HG02884 (cell line): Measurements from ENCODE around the gene ZNF700.
A peak's percentile ranks its signal among the peaks of the same experiment; 100 is the strongest.
"Not testable (repeated sequence)": the region's sequence is repeated elsewhere in the genome, so short reads cannot be mapped to it uniquely, and the experiment has no call there.

Source experiments
- ATAC-seq: cut with Tn5 transposase; IDR thresholded peaks from one replicate; pipeline ENCODE4 v1.9.1; 2021; ENCODE audit warnings: mild to moderate bottlenecking, moderate library complexity; ENCODE audit not compliant: unreplicated experiment

The ZNF700 gene

DNA sequence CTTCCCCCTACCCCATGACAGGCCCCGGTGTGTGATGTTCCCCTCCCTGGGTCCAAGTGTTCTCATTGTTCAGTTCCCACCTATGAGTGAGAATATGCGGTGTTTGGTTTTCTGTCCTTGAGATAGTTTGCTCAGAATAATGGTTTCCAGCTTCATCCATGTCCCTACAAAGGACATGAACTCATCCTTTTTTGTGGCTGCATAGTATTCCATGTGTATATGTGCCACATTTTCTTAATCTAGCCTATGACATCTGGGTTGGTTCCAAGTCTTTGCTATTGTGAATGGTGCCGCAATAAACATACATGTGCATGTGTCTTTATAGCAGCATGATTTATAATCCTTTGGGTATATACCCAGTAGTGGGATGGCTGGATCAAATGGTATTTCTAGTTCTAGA, 13.5 kb downstream of the ZNF700 start:
- not testable (repeated sequence) for ATAC-seq

DNA sequence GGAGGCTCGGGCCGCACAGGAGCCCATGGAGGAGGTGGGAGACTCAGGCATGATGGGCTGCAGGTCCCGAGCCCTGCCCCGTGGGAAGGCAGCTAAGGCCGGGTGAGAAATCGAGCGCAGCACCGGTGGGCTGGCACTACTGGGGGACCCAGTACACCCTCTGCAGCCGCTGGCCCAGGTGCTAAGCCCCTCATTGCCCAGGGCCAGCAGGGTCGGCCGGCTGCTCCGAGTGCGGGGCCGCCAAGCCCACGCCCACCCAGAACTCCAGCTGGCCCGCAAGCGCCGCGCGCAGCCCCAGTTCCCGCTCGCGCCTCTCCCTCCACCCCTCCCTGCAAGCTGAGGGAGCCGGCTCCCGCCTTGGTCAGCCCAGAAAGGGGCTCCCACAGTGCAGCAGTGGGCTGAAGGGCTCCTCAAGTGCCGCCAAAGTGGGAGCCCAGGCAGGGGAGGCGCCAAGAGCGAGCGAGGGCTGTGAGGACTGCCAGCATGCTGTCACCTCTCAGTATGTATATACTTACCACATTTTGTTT, 16.5 kb downstream of the ZNF700 start:
- ATAC-seq: not testable (repeated sequence)

DNA sequence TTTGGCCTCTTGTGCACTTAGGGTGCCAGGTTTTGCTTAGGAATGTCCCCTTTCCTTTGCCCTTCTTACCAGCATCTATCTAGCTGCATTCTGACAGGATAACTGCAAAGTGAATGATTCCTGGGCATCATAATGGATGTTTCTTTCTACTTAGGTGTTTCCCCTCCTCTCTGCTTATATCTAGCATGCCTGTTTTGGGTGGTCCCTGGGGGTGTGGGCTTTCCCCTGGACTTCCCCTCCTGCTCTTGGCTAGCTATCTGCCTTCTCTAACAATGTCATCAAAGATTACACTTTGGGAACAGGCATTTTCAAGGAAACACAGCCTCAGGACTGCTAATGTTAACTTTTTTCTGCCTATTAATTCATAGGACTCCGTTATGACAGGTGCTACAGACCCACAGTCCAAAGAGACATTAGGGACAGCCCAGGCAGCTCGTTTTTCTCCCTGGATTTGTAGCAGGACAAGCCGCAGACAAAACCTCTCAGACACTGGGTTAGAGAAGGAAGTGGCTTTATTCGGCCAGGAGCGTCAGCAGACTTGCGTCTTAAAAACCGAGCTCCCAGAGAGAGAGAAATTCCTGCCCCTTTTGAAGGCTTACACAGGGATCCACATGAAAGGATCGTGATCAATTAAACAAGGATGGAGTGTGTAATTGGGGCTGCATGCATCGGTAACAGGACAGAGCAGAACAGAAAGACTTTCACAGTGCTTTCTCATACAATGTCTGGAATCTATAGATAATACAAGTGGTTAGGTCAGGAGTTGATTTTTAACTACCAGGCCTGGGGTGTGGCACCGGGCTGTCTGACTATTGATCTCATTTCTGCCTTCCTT, 17.3 kb downstream of the ZNF700 start:
- no peak for ATAC-seq

DNA sequence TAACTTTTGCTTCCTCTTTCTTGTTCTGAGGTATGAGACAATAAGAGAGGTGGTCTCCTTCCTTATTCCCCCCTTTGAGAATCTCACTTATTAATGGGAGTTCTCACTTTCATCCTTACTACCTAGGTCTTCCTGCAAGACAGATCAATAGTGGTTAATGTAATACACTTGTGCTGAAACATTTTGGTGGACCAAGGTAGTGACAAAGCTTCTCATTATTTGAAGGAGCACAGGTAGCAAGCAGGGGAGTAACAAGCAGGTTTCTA, 17.9 kb downstream of the ZNF700 start:
- no peak for ATAC-seq

DNA sequence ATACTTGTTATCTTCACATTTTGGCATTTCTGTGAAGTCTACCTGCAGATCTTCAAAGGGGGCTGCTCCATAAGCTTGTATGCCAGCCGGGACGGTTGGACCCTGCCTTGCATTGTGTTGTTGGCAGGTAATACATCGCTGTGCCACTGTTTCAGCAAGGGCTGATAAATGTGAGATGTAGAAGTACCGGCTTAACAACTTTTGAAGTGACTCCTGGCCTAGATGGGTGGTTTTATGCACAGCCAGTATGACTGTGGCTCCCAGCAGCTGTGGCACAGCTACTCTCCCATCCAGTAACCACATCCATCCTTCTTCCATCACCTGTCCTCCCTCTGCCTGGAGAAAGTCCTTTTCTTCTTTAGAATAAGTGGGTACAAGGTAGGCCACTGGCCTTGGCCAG, 19.7 kb downstream of the ZNF700 start:
- no peak for ATAC-seq

DNA sequence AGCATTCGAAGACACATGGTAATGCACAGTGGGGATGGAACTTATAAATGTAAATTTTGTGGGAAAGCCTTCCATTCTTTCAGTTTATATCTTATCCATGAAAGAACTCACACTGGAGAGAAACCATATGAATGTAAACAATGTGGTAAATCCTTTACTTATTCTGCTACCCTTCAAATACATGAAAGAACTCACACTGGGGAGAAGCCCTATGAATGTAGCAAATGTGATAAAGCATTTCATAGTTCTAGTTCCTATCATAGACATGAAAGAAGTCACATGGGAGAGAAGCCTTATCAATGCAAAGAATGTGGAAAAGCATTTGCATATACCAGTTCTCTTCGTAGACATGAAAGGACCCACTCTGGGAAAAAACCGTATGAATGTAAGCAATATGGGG, 23.7 kb downstream of the ZNF700 start:
- no peak for ATAC-seq

DNA sequence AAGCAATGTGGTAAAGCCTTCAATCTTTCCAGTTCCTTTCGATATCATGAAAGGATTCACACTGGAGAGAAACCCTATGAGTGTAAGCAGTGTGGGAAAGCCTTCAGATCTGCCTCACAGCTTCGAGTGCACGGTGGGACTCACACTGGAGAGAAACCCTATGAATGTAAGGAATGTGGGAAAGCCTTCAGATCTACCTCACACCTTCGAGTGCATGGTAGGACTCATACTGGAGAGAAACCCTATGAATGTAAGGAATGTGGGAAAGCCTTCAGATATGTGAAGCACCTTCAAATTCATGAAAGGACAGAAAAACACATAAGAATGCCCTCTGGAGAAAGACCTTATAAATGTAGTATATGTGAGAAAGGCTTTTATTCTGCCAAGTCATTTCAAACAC, 24.3 kb downstream of the ZNF700 start:
- ATAC-seq: no peak

DNA sequence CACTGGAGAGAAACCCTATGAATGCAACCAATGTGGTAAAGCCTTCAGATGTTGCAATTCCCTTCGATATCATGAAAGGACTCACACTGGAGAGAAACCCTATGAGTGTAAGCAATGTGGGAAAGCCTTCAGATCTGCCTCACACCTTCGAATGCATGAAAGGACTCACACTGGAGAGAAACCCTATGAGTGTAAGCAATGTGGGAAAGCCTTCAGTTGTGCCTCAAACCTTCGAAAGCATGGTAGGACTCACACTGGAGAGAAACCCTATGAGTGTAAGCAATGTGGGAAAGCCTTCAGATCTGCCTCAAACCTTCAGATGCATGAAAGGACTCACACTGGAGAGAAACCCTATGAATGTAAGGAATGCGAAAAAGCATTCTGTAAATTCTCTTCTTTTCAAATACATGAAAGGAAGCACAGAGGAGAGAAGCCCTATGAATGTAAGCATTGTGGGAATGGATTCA, 24.7 kb downstream of the ZNF700 start:
- ATAC-seq: not testable (repeated sequence)

DNA sequence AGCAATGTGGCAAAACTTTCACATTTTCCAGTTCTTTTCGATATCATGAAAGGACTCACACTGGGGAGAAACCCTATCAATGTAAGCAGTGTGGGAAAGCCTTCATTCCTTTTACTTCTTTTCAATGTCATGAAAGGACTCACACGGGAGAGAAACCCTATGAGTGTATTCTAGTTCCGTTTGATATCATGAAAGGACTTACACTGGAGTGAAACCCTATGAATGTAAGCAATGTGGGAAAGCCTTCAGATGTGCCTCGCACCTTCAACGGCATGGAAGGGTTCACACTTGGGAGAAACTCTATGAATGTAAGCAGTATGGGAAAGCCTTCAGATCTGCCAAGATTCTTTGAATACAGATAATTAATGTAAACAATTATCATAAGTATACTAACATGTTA, 25.4 kb downstream of the ZNF700 start:
- ATAC-seq: no peak

DNA sequence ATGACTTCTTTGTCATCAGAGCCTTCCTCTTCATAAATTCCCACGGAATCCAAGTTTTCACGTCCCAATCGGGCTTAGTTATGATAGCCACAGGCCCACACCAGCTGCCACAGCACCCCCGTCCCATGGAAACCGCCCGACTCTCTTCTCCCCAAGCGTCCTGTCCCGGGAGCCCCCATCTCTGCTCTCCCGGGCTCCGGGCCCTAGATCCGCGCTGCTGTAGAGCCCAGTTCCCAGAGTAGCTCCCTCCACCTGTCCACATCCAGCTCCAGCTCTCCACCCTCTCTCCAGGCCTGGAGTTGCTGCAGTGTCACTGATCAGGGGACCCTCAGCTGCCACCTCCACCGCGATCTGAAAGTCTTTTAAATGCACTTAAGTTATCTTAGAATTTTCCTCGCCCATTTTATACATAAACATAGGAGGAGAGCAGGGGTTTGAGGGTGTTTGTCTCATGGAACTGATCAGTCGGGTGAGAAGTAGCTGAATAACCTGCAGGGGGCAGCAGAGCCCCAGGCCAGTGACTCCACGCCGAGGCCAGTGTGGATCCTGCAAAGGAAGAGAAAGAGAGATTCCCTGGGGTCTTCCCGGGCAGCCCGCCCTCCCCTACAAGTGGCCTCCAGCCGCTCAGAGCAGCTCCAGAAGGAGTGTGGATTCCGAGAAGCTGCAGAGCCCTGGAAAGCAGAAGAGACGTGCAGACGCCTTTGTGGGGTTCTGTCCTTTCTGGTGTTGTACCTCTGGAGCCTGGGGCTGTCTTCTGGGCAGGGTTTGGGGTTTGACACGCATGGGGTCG, 38.9 kb downstream of the ZNF700 start:
- no peak for ATAC-seq

DNA sequence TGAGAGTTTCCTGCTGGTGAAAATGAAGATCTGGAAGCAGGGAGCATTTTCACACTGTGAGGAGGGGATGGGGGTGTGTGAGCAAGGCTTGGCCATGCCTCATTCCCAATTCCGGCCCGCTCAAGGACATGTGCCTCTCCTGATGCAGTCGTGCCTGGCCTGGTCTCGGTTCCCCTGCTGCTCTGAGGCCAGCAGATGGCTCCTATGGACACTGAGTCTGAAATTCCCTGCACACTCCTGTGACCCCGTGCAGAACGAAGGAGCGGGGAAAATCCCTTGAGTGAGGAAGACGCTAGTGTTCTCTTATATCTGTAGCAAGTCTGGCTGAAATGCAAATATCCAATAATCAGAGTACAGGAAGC, 39.6 kb downstream of the ZNF700 start:
- peak; percentile 29 for ATAC-seq

DNA sequence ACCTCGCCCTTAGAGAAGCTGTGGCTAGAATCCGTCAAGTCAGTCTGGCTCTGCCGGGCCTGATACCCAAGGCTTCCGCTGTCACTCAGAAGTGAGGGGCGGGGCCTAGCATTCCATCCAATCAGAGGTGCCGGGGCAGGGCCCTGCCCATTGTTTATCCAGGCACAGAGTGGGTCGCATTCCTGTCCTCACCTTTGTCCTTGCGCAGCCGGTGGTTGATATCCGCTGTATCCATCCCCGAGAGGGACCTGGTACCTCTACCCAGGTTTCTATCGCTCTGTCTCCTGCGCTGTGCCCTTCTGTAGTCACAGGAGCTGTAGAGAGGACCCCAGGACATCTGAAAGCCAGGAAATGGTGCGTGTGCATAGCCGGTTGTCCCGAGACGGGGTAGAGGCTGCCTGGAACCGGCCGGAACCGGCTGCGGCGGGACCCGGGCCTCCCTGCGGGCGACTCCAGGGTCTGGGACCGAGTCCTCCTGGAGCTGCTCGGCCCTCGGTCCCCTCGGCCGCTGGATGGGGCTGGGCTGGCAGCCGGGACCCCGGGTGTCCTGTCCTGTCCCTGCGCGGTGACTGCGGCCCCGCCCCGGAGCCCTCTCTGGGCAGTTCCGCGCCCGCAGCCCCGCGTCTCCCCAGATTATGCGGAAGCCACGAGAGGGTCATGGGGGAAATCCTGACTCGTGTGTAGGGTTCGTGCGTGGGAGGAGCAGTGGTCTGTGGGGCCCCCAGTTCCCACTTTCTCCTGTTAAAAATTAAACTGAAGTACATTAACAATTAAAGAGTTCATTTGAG, 40.1 kb downstream of the ZNF700 start, which contains the start of gene ZNF763:
TSS of gene ZNF763 (plus strand) at position 183 of the 788 bp plus-strand sequence. CDS start at position 352, 169 bp downstream.
- peak; percentile 85 for ATAC-seq

DNA sequence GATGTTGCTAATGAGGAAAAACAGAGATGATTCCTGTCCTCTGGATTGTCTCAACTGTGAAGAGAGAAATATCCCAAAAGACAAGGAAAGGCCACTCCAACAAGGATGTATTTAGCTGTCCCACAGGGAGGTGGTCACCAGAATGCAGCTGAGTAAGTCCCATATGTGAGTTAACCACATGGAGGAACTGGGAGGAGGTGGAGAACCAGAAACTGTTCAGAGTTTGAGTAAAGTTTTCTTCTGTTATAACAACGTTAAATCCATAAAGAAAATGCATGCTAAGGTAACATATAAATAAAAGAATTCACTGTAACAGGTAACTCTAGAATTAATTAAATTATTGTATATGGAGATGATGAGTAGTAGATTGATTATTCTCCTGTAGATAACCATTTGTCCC, 45.3 kb downstream of the ZNF700 start:
- ATAC-seq: no peak

DNA sequence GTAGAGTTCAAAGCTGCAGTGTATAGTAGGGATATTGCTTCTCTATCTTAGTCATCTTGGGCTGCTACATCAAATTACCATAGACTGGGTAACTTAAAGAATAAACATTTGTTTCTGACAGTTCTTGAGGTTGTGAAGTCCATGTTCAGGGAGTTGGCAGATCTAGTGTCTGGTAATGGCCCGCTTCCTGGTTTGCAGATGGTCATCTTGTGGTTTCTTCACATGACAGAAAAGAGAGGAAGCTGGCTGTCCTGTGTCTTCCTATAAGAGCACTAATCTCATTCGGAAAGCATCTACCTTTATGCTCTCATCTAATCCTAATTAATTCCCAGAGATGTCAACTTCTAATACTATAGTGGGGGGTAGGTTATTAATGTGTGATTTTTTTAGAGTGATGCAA, 46.1 kb downstream of the ZNF700 start:
- ATAC-seq: no peak

DNA sequence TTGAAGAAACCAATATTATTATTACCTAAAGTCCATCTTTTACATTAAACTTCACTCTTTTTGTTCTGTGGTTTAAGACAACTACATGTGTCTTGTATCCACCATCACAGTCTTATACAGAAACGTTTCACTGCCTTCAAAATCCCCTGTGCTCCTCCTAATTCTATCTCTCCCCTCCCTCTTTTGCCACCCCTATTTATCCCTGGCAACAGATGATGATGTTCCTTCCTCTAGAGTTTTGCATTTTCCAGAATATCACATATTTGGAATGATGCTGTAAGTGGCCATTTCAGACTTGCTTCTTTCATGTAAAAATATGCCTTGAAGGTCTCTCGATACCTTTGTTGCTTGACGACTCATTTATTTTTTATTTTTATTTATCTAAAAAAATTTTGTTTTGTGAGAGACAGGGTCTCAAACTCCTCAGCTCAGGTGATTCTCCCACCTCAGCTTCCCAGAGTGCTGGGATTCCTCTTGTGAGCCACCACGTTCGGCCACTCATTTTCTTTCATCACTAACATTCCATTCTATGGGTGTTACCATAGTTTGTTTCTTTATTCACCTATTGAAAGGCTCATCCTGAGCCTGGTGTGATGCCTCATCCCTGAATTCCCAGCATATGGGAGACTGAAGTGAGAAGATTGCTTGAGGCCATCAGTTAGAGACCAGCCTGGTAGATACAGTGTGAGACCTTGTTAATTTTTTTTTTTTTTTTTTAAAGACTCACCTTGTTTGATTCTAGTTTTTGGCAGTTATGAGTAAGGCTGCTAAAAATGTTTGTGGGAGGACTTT, 48.3 kb downstream of the ZNF700 start:
- ATAC-seq: no peak

DNA sequence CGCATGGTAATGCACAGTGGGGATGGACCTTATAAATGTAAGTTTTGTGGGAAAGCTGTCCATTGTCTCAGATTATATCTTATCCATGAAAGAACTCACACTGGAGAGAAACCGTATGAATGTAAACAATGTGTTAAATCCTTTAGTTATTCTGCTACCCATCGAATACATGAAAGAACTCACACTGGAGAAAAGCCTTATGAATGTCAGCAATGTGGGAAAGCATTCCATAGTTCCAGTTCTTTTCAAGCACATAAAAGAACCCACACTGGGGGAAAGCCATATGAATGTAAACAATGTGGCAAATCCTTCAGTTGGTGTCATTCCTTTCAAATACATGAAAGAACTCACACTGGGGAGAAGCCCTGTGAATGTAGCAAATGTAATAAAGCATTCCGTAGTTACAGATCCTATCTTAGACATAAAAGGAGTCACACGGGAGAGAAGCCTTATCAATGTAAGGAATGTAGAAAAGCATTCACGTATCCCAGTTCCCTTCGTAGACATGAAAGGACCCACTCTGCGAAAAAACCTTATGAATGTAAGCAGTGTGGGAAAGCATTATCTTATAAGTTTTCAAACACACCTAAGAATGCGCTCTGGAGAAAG, 53.7 kb downstream of the ZNF700 start:
- no peak for ATAC-seq

DNA sequence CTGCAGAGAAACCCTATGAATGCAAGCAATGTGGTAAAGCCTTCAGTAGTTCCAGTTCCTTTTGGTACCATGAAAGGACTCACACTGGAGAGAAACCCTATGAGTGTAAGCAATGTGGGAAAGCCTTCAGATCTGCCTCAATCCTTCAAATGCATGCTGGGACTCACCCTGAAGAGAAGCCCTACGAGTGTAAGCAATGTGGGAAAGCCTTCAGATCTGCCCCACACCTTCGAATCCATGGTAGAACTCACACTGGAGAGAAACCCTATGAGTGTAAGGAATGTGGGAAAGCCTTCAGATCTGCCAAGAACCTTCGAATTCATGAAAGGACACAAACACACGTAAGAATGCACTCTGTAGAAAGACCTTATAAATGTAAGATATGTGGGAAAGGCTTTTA, 54.6 kb downstream of the ZNF700 start:
- no peak for ATAC-seq

DNA sequence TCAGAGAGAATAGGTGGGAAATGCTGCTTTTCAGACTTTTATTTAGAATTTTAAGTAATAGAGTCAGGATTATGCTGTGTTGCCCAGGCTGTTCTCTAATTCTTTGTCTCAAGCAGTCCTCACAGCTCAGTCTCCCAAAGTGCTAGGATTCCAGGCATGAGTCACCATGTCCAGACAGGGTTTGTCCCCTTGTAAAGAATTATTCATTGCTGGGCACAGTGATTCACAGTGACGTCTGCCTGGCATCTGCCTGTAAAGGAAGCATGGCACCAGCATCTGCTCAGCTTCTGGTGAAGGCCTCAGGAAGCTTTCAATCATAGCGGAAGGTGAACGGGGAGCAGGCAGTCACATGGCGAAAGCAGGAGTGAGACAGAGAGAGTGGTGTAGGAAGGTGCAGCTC, 57.6 kb downstream of the ZNF700 start:
- no peak for ATAC-seq

DNA sequence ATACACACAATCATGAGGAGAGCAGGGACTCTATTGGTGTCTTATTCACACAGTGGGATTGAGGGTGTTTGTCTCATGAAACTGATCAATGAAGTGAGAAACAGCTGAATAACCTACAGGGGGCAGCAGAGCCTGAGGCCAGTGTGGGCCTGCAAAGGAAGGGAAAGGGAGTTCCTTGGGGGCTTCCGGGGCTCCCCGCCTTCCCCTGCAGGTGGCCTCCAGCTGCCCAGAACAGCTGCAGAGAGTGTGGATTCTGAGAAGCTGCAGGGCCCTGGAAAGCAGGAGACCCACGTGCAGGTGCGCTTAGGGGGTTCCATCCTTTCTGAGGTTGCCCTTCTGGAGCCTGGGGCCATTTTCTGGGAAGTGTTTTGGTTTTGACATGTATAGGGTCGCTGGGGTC, 60.1 kb downstream of the ZNF700 start:
- ATAC-seq: no peak

DNA sequence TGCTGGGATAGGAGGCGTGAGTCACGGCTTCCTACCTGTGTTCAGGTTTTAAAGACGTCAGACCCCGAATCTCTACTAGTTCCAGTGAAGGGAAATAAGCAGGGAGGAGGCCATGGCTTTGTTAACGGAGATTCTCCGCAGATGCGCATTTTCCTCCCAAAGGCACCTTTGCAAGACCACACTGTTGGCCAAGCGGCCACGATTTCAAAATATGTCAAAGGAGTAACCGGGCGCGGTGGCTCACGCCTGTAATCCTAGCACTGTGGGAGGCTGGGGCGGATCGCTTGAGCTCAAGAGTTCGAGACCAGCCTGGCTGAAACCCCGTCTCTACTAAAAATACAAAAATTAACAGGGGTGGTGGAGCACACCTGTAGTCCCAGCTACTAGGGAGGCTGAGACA, 61.8 kb downstream of the ZNF700 start:
- no peak for ATAC-seq
